GM13976 (cell line): ENCODE data around the gene HS3ST3A1.

Experiments
- DNase-seq: peaks from one replicate; pipeline ENCODE4 v3.0.0; 2012; ENCODE audit warnings: low spot score
- in situ Hi-C: fragments of 300-500 bp; cut with MboI; formaldehyde crosslinking; loops from one replicate; pipeline ENCODE4 v1.12.0; 2022; ENCODE audit warnings: low sequenced_read_pairs, mixed read lengths, inconsistent platforms; ENCODE audit not compliant: unreplicated experiment
- TF ChIP-seq, protein P1 (sequence below): IDR thresholded peaks from 2 replicates; pipeline ENCODE4 v1.5.1; 2012; ENCODE audit warnings: borderline replicate concordance, mild to moderate bottlenecking; ENCODE audit not compliant: insufficient read depth; ENCODE audit errors: extremely low read depth, missing control alignments, control extremely low read depth

HS3ST3A1 gene

GRCh38 chr17:13631529-13631928 lies 29.8 kb upstream of the HS3ST3A1 start:
- TF ChIP-seq, protein P1, sequence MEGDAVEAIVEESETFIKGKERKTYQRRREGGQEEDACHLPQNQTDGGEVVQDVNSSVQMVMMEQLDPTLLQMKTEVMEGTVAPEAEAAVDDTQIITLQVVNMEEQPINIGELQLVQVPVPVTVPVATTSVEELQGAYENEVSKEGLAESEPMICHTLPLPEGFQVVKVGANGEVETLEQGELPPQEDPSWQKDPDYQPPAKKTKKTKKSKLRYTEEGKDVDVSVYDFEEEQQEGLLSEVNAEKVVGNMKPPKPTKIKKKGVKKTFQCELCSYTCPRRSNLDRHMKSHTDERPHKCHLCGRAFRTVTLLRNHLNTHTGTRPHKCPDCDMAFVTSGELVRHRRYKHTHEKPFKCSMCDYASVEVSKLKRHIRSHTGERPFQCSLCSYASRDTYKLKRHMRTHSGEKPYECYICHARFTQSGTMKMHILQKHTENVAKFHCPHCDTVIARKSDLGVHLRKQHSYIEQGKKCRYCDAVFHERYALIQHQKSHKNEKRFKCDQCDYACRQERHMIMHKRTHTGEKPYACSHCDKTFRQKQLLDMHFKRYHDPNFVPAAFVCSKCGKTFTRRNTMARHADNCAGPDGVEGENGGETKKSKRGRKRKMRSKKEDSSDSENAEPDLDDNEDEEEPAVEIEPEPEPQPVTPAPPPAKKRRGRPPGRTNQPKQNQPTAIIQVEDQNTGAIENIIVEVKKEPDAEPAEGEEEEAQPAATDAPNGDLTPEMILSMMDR = no peak
- in situ Hi-C loops = no loop called here
- no peak for DNase-seq

DNA sequence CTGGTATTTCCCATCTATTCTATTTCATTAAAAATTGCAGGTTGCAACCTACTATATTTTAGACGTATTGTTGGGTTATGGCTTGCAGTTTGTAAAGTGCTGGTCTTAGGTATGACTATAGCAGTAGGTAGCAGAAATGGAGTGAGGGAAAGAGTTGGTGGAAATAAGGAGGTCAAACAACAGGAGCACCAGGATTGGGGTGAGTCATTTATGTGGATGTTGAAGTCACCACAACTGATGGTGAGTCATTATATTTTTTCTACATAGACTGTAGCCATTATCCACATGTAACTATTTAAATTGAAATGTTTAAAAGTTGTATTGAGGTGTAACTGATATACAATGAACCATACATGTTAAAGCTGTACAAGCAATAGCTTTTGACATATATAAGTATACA lies 25.0 kb upstream of the HS3ST3A1 start:
- in situ Hi-C loops = no loop called here
- TF ChIP-seq, protein P1 = no peak
- no peak for DNase-seq

DNA sequence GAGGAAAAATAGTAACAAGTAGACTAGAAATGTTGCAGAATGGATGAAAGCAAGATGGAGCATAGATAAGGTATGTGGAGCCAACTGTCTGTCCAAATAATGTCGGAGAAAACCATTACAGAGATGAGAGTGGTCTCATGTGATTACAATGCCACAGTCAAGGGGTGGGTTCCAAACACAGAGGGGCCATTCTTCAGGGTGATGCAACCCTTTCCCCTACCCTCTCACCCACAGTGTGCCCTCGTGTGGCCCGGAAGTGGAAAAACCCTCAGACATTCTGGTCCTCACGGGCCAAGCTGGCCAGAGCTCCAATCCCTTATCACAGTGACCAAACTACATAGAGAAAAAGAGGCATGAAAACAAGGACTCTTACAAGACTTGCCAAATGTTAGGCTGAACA lies 17.7 kb upstream of the HS3ST3A1 start:
- DNase-seq = no peak
- TF ChIP-seq, protein P1 = no peak
- in situ Hi-C loops = no loop called here

DNA sequence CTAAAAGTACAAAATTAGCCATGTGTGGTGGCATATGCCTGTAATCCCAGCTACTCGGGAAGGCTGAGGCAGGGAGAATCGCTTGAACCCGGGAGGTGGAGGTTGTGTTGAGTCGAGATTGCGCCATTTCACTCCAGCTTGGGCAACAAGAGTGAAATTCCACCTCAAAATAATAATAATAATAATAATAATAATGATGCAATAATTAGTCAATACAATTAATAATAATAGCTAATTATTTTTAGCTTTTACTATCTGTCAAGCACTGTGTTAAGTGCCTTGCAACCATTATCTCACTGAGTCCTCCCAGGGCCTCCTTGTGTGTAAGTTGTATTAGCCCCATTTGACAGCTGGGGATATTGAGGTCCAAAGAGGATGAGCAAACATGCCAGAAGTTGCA lies 14.3 kb upstream of the HS3ST3A1 start:
- TF ChIP-seq, protein P1 = no peak
- in situ Hi-C loops = no loop called here
- no peak for DNase-seq

DNA sequence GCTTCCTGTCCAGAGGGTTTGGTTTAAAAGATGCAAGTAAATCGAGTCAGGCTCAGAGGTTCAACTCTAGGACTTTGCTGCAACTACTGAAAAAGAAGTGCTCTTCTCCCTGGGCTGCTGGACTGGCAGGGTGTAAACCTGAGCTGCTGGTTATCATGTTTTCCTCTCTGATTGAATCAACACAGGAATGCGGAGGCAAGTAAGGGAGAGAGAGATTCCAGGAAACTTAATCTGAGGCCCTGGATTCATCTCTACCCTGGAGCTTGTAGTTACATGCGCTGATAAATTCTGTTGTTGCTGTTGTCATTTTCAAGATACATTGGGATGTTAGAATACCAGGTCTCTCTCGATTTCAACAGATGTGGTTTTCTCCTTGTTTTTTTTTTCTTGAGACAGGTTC lies 8.2 kb upstream of the HS3ST3A1 start:
- TF ChIP-seq, protein P1 = no peak
- in situ Hi-C loops = no loop called here
- no peak for DNase-seq

DNA sequence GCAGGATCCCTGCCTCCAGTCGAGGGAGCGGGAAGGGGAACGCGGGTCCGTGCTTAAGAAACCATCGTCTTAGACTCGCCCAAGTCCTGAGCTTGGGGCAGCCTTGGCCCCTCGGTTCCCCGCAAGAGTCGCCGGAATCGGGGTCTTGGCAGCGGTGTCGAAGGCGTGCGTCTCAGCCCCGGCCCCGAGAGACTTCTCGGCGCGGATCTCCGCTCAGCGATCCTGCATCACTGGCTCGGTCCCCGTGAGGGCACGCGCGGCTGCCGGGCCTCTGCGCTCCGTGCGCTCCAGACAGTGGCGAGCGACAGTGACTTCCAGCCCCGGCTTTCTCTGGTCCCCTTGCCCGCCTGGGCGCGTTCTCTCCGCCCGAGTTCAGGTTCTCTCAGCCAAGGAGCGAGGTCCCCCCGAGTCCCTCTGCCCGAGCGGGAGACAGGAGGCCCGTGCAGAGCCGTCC lies 380 bp downstream of the HS3ST3A1 start:
- in situ Hi-C loops = no loop called here
- DNase-seq = peak; percentile 22
- TF ChIP-seq, protein P1 = no peak

GRCh38 chr17:13600475-13601321 lies 1.0 kb downstream of the HS3ST3A1 start:
- peak; percentile 19 for DNase-seq
- TF ChIP-seq, protein P1 = no peak
- in situ Hi-C loops = no loop called here
